WERI-Rb-1 (cell line): ENCODE results near the gene USPL1.

Experiments used
- DNase-seq: peaks from one replicate; pipeline ENCODE4 v3.0.0-alpha.2; 2020
- H3K27ac ChIP-seq: fragments of 250-450 bp; sonication (Bioruptor Pico); 2 replicates; pipeline ENCODE4 v1.5.1; 2020; ENCODE audit warnings: mild to moderate bottlenecking, moderate library complexity
- H3K27me3 ChIP-seq: fragments of 250-450 bp; sonication (Bioruptor Pico); 2 replicates; pipeline ENCODE4 v1.5.1; 2021; ENCODE audit warnings: mild to moderate bottlenecking, low read depth, moderate library complexity; ENCODE audit not compliant: insufficient read depth, severe bottlenecking
- H3K36me3 ChIP-seq: fragments of 250-450 bp; sonication (Bioruptor Pico); 2 replicates; pipeline ENCODE4 v1.5.1; 2020; ENCODE audit warnings: mild to moderate bottlenecking, moderate library complexity
- H3K4me3 ChIP-seq: 2 replicates; pipeline ENCODE4 v1.5.1; 2011; ENCODE audit warnings: low read depth, mild to moderate bottlenecking, control low read depth, low read length
- H3K9me3 ChIP-seq: fragments of 250-450 bp; sonication (Bioruptor Pico); 2 replicates; pipeline ENCODE4 v1.5.1; 2021; ENCODE audit warnings: mild to moderate bottlenecking, moderate library complexity; ENCODE audit not compliant: severe bottlenecking
- CTCF ChIP-seq: IDR thresholded peaks from 2 replicates; pipeline ENCODE4 v1.5.1; 2011; ENCODE audit warnings: low read depth, mild to moderate bottlenecking, control low read depth, inconsistent platforms, low read length

The USPL1 gene

GRCh38 chr13:30673669-30674521 lies 56.2 kb downstream of the USPL1 start:
- Histone ChIP-seq H3K27ac (peak overlapping the region; percentile 37; the same call in 1 of the 2 replicates), H3K4me3 (peak overlapping the region; percentile 43), H3K36me3 (no peaks in the 10 kb centered on the region), H3K27me3 (no peaks in the 10 kb centered on the region), H3K9me3 (no peaks in the 10 kb centered on the region)
- DNase-seq = peak; percentile 80
- TF ChIP-seq CTCF = peak; percentile 60

- no peak for DNase-seq
- Histone ChIP-seq H3K4me3 (no peak overlapping the region), H3K9me3 (no peaks in the 10 kb centered on the region), H3K27ac (no peak overlapping the region), H3K27me3 (no peaks in the 10 kb centered on the region), H3K36me3 (no peaks in the 10 kb centered on the region)
- no peak for TF ChIP-seq CTCF
These were observed 58.0 kb downstream of the USPL1 start for GRCh38 chr13:30675717-30676116.

GRCh38 chr13:30676672-30677071 lies 59.0 kb downstream of the USPL1 start:
- Histone ChIP-seq H3K36me3 (no peaks in the 10 kb centered on the region), H3K4me3 (no peak overlapping the region), H3K27ac (no peak overlapping the region), H3K27me3 (no peaks in the 10 kb centered on the region), H3K9me3 (no peaks in the 10 kb centered on the region)
- TF ChIP-seq CTCF = peak; percentile 38; the same call in 1 of the 2 replicates
- DNase-seq = peak; percentile 21

DNA sequence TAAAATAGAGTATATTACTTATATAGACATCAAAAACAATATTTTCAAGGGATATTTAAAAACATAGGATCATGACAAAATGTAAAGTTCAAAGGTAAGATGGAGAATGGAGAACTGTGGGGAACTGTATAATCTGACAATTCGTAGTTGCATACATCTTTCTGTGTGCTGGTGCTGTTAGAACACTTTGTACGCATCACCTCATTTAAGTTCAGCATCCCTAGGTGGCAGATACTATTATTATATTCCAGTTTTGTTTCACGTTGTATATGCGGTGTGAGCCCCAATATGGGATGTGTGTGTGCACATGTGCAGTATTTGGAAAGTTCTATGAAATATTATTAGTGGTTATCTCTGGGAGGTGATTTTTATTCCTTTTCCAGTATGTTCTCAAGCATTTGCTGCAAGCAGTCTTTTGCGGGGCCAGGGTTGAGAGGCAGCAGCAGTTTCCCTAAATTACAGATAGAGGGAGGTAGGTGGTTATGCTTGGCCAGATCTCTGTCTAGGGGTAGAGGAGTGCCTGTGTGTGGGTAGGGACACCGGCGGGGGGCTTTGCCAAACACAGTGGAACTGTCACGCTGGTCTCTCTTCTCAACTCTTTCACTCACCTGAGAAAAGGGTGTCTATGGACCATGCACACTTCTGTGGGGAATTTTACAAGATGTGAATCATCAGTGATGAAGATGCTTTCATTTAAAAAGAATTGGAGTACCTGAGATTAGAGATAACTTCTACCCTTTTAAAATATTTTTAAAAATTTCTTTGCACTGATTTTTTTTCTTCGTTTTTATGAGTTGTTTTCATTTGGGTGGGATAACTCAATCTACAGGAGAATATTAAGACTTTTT lies 62.0 kb downstream of the USPL1 start:
- H3K4me3 ChIP-seq = no peak overlapping the region
- DNase-seq = peak; percentile 11

GRCh38 chr13:30681843-30682242 lies 64.1 kb downstream of the USPL1 start:
- TF ChIP-seq CTCF = no peak
- DNase-seq = no peak
- no peak overlapping the region for H3K4me3 ChIP-seq
- no peak overlapping the region for H3K27ac ChIP-seq
- H3K36me3 ChIP-seq = no peaks in the 10 kb centered on the region
- no peaks in the 10 kb centered on the region for H3K27me3 ChIP-seq
- H3K9me3 ChIP-seq = no peaks in the 10 kb centered on the region

More for the DNA sequence above, 62.0 kb downstream of the USPL1 start:
- peak; percentile 50; the same call in 1 of the 2 replicates for TF ChIP-seq CTCF
- Histone ChIP-seq H3K9me3 (no peaks in the 10 kb centered on the region), H3K27ac (no peak overlapping the region), H3K27me3 (no peaks in the 10 kb centered on the region), H3K36me3 (no peaks in the 10 kb centered on the region)
